Hepatocyte (in vitro differentiated cells): Measurements from ENCODE around the gene GLCCI1.

Experiments used
- EZH2 ChIP-seq: fragments of 200-600 bp; sonication (generic); IDR thresholded peaks from 2 replicates; pipeline ENCODE4 v1.6.1; 2016; ENCODE audit warnings: antibody characterized with exemption, mild to moderate bottlenecking, borderline replicate concordance
- TF ChIP-seq, protein P1 (sequence below): fragments of 200-600 bp; sonication (generic); IDR thresholded peaks from 2 replicates; pipeline ENCODE4 v1.5.1; 2016; ENCODE audit warnings: antibody characterized with exemption, mild to moderate bottlenecking; ENCODE audit not compliant: poor library complexity

DNA sequence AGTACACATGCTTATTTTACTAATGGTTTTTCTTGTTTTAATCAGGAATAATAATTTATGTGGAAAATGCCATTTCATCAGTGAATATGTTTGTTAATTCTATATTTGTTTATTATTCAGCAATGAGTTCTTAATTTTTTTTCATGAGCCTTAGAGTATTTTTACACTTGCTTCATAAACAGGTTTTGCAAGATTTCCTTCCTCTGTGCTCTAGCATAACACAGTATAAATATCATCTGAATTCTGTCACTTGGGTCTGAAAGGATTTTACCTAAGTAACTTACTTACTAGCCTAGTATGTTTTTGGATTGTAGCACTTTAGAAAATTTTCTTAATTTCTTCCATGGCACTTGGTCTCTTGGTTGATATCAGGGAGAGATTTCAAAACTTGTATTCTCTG, 45.8 kb downstream of the GLCCI1 start:
- TF ChIP-seq, protein P1, sequence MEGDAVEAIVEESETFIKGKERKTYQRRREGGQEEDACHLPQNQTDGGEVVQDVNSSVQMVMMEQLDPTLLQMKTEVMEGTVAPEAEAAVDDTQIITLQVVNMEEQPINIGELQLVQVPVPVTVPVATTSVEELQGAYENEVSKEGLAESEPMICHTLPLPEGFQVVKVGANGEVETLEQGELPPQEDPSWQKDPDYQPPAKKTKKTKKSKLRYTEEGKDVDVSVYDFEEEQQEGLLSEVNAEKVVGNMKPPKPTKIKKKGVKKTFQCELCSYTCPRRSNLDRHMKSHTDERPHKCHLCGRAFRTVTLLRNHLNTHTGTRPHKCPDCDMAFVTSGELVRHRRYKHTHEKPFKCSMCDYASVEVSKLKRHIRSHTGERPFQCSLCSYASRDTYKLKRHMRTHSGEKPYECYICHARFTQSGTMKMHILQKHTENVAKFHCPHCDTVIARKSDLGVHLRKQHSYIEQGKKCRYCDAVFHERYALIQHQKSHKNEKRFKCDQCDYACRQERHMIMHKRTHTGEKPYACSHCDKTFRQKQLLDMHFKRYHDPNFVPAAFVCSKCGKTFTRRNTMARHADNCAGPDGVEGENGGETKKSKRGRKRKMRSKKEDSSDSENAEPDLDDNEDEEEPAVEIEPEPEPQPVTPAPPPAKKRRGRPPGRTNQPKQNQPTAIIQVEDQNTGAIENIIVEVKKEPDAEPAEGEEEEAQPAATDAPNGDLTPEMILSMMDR: no peak
- TF ChIP-seq EZH2: no peak
